Body of pancreas (tissue), 4 donors: ENCODE results near the gene RNU6-9.
A peak's percentile ranks its signal among the peaks of the same experiment; 100 is the strongest.

Experiments
- POLR2A ChIP-seq, 3 donors: fragments of 450-650 bp; IDR thresholded peaks; one replicate each; pipeline ENCODE4 v1.6.1; 2016; ENCODE audit warnings: antibody characterized with exemption in 3 of 3, mild to moderate bottlenecking in 2 of 3
- TF ChIP-seq, protein P1 (sequence below), 7 experiments: fragments of 450-650 bp in 4 of 7; fragments of 200-600 bp in 3 of 7; sonication (generic) in 3 of 7; IDR thresholded peaks; one replicate each; pipeline ENCODE4 v1.5.1; 2016 to 2019; ENCODE audit warnings: antibody characterized with exemption in 7 of 7

GRCh38 chr19:913080-913748 lies 19.9 kb downstream of the RNU6-9 start, which contains the start of gene R3HDM4:
- TF ChIP-seq, protein P1, sequence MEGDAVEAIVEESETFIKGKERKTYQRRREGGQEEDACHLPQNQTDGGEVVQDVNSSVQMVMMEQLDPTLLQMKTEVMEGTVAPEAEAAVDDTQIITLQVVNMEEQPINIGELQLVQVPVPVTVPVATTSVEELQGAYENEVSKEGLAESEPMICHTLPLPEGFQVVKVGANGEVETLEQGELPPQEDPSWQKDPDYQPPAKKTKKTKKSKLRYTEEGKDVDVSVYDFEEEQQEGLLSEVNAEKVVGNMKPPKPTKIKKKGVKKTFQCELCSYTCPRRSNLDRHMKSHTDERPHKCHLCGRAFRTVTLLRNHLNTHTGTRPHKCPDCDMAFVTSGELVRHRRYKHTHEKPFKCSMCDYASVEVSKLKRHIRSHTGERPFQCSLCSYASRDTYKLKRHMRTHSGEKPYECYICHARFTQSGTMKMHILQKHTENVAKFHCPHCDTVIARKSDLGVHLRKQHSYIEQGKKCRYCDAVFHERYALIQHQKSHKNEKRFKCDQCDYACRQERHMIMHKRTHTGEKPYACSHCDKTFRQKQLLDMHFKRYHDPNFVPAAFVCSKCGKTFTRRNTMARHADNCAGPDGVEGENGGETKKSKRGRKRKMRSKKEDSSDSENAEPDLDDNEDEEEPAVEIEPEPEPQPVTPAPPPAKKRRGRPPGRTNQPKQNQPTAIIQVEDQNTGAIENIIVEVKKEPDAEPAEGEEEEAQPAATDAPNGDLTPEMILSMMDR (IDR thresholded peaks at IDR 0.05) = no peak
- TF ChIP-seq POLR2A (IDR thresholded peaks at IDR 0.05) = peak; percentile 13 to 64 (median 47)
